ENCODE results near the gene FGF11. TPM values are rescaled to one million over a fixed set of nuclear protein-coding genes. Genes with fewer than 3 reads are reported as not detected.
"Not testable (repeated sequence)": the region's sequence is repeated elsewhere in the genome, so short reads cannot be mapped to it uniquely, and the experiment has no call there.

Gene FGF11
- total RNA-seq, 4 donors from 2014 or later, result 1.6 to 2.4 (median 1.9) TPM; not detected in 1

DNA sequence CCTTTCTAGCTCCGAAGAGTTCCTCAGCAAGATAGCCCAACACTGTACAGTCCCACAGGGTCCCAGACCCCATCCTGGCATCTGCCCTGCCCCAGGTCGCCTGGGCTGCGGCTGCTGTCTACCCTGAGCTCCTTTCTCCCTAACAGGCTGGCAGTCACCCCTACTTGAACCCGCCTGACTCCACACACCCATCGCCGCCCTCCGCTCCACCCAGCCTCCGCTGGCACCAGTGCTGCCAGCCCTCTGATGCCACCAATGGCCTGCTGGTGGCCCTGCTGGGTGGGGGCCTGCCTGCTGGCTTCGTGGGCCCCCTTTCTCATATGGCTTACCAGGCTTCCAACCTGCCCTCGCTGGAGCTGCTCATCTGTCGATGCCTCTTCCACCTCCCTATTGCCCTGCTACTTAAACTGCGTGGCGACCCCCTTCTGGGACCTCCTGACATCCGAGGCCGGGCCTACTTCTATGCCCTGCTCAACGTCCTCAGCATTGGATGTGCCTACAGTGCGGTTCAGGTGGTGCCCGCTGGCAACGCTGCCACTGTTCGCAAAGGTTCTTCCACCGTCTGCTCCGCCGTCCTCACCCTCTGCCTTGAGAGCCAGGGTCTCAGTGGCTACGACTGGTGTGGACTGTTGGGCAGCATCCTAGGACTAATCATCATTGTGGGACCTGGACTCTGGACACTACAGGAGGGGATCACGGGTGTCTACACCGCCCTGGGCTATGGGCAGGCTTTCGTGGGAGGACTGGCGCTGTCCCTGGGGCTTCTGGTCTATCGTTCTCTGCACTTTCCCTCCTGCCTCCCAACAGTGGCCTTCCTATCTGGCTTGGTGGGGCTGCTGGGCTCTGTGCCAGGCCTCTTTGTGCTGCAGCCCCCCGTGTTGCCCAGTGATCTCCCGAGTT, 42.8 kb downstream of the FGF11 start:
- peak overlapping the region; percentile 97 to 99 (median 98) for H3K27ac ChIP-seq
- H3K9me3 ChIP-seq; intact Hi-C loops (cut with DNase I; ENCODE audit: low total_unique reads); DNase-seq; in situ Hi-C loops (cut with MboI; ENCODE audit: low pct_ligation_motif_present in 1 of 4, low pct_unique_long_range_greater_than_20kb in 1 of 4, low sequenced_read_pairs in 3 of 4); H3K36me3 ChIP-seq; H3K4me3 ChIP-seq; H3K27me3 ChIP-seq: not testable (repeated sequence)
- WGBS, 2 donors (ENCODE audit: low coverage in 1 of 2), result 90% methylated on average over 30 of the region's 31 CpGs; no CpG with 5 or more reads in 1 of the 2 donors
- peaks cover 17 to 48% (median 36%) of the 10 kb centered on the region in 4 donors for H3K4me1 ChIP-seq

DNA sequence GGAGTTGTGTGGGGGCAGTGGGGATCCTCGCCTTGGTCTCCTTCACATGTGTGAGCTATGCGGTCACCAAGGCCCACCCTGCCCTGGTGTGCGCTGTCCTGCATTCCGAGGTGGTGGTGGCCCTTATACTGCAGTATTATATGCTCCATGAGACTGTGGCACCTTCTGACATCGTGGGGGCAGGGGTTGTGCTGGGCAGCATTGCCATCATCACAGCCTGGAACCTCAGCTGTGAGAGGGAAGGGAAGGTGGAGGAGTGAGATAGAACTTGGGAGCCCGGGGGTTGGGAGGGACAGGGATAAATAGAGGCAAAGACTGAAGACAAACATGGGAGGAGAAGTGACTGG, 43.4 kb downstream of the FGF11 start:
- H3K36me3 ChIP-seq; intact Hi-C loops (cut with DNase I; ENCODE audit: low total_unique reads); DNase-seq; H3K9me3 ChIP-seq; H3K27me3 ChIP-seq; in situ Hi-C loops (cut with MboI; ENCODE audit: low pct_ligation_motif_present in 1 of 4, low pct_unique_long_range_greater_than_20kb in 1 of 4, low sequenced_read_pairs in 3 of 4): not testable (repeated sequence)
- 71 to 79% methylated on average over 1 to 6 of the region's 6 CpGs for WGBS, 2 donors (ENCODE audit: low coverage in 1 of 2)
- peak overlapping the region; percentile 97 to 99 (median 98) for H3K27ac ChIP-seq
- H3K4me1 ChIP-seq, result peaks cover 22 to 48% (median 39%) of the 10 kb centered on the region in 4 donors
- H3K4me3 ChIP-seq, result peak overlapping the region in 1 of 4 donors; percentile 68

DNA sequence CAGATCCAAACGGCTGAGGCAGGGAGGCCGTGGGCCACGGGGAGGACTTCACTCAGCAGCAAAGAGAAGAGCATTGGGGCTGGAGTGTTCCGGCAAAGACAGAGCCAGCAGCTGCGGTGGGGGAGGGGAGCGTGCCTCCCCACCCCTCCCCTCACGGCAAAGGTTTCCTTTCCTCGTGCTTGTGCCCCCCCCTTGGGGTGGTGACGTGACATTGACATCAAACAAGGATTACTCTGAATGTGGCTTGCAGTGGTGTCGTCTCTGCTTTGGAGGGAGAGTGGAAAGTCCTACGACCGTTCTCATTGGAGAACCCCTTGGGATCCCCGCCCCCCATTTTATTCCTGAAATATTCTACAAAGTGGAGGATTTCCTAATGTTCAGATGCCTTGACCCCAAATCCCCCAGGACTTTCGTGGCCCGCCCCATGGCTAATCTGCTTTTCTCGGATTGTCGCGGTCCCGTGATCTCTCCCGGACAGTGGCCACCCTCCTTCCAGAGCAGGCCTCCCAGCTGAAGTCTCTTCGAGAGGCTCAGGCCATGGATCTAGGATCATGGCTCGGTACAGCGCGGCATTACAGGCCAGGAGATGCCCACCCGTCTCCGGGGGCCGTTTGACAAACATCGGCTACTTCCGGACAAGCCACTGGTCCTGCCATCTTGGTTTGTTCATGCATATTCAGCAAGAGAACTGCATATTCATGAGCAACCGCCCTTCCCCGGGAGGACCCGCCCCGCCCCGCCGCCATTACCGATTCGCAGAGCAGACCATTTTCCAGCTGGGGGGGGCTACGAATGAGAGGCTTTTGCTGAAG, 44.1 kb downstream of the FGF11 start:
- Histone ChIP-seq H3K4me3 (peak overlapping the region; percentile 61 to 78 (median 67)), H3K27ac (peak overlapping the region; percentile 97 to 99 (median 98)), H3K36me3 (no peaks in the 10 kb centered on the region), H3K9me3 (no peaks in the 10 kb centered on the region), H3K4me1 (peaks cover 25 to 50% (median 36%) of the 10 kb centered on the region in 4 donors), H3K27me3 (no peaks in the 10 kb centered on the region)
- WGBS, 2 donors (ENCODE audit: low coverage in 1 of 2), result 0 to 1% methylated on average over 5 to 38 of the region's 38 CpGs
- peak; percentile 93 for DNase-seq
- in situ Hi-C loops (cut with MboI; ENCODE audit: low pct_ligation_motif_present in 1 of 4, low pct_unique_long_range_greater_than_20kb in 1 of 4, low sequenced_read_pairs in 3 of 4), result no loop called here
- TF ChIP-seq POLR2AphosphoS5 (IDR thresholded peaks at IDR 0.05) (peak; percentile 70 to 77 (median 71)), EP300 (IDR thresholded peaks at IDR 0.05; ENCODE audit: low read depth) (peak; percentile 60)
- TF ChIP-seq, protein P1, sequence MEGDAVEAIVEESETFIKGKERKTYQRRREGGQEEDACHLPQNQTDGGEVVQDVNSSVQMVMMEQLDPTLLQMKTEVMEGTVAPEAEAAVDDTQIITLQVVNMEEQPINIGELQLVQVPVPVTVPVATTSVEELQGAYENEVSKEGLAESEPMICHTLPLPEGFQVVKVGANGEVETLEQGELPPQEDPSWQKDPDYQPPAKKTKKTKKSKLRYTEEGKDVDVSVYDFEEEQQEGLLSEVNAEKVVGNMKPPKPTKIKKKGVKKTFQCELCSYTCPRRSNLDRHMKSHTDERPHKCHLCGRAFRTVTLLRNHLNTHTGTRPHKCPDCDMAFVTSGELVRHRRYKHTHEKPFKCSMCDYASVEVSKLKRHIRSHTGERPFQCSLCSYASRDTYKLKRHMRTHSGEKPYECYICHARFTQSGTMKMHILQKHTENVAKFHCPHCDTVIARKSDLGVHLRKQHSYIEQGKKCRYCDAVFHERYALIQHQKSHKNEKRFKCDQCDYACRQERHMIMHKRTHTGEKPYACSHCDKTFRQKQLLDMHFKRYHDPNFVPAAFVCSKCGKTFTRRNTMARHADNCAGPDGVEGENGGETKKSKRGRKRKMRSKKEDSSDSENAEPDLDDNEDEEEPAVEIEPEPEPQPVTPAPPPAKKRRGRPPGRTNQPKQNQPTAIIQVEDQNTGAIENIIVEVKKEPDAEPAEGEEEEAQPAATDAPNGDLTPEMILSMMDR (IDR thresholded peaks at IDR 0.05), result no peak
- intact Hi-C loops (cut with DNase I; ENCODE audit: low total_unique reads), result loop anchor here (2.0 kb wide), 1 partner anchor 45 kb away; the partner anchor contains the start of gene FGF11

DNA sequence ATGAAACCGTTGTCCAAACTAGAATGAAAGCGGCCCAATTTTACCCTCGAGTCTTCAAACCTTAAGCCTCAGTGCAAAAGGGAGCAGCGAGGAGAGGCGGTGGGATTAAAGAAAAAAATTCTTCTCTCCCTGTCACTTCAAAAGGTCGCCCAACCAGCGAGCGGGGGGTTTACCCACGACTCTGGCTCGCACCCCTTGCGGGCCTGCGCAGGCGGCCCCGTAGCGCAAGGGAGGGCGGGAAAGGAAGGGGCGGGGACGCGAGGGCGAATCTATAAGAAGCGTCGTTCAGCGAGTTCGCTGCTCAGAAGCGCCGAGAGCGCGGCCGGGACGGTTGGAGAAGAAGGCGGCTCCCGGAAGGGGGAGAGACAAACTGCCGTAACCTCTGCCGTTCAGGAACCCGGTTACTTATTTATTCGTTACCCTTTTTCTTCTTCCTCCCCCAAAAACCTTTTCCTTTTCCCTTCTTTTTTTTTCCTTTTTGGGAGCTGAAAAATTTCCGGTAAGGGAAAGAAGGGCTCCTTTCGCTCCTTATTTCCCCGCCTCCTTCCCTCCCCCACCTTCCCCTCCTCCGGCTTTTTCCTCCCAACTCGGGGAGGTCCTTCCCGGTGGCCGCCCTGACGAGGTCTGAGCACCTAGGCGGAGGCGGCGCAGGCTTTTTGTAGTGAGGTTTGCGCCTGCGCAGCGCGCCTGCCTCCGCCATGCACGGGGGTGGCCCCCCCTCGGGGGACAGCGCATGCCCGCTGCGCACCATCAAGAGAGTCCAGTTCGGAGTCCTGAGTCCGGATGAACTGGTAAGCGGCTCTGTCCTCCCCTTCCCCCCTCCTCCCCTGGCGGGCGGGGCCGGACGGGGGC, 45.0 kb downstream of the FGF11 start, which contains the start of gene POLR2A:
TSS of gene POLR2A (plus strand) at position 300 of the 852 bp plus-strand sequence.
- Histone ChIP-seq H3K27me3 (no peaks in the 10 kb centered on the region), H3K4me3 (peak within 1 kb of the TSS; percentile 61 to 78 (median 67)), H3K27ac (peak within 1 kb of the TSS; percentile 97 to 99 (median 98)), H3K9me3 (no peaks in the 10 kb centered on the region), H3K4me1 (peaks cover 25 to 58% (median 40%) of the 10 kb centered on the region in 4 donors), H3K36me3 (no peaks in the 10 kb centered on the region)
- in situ Hi-C loops (cut with MboI; ENCODE audit: low pct_ligation_motif_present in 1 of 4, low pct_unique_long_range_greater_than_20kb in 1 of 4, low sequenced_read_pairs in 3 of 4) (no loop called here), intact Hi-C loops (cut with DNase I; ENCODE audit: low total_unique reads) (loop anchor here (2.0 kb wide), 1 partner anchor 45 kb away; the partner anchor contains the start of gene FGF11)
- 0 to 1% methylated on average over 28 to 61 of the region's 64 CpGs for WGBS, 2 donors (ENCODE audit: low coverage in 1 of 2)
- peak; percentile 99 for DNase-seq
- TF ChIP-seq, protein P1 (IDR thresholded peaks at IDR 0.05), result peak in 2 of 5 experiments; percentile 7 to 16
- peak; percentile 100 for TF ChIP-seq POLR2AphosphoS5 (IDR thresholded peaks at IDR 0.05)
- peak; percentile 100 for TF ChIP-seq POLR2A (IDR thresholded peaks at IDR 0.05)
- TF ChIP-seq EP300 (IDR thresholded peaks at IDR 0.05; ENCODE audit: low read depth), result peak; percentile 53
